GM12873 (cell line): Measurements from ENCODE around the gene AGBL4.

ENCODE experiments used
- TF ChIP-seq, protein P1 (sequence below): IDR thresholded peaks from 2 replicates; pipeline ENCODE4 v1.5.1; 2012; ENCODE audit warnings: low read depth, mild to moderate bottlenecking, moderate library complexity, low read length, control low read depth; ENCODE audit not compliant: insufficient read depth; ENCODE audit errors: missing control alignments

The AGBL4 gene

DNA sequence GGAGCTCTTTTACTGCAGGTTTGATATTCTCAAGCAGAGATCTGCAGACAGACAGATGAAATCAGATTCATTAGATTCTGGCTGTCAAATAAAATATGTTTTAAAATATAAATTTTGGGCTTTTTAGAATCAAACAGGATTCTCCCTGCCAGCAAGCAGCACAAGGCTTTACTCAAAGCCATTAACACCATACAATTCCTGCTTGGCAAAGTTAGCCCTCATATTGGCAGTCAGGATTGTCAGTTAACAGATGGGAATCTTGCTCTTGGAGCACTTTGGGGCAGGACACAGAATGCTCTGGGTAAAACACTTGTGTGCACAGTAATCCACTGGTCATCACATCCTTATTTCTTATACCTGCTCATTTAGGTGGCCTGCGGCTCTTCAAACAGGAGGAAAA lies 686.5 kb downstream of the AGBL4 start:
- TF ChIP-seq, protein P1, sequence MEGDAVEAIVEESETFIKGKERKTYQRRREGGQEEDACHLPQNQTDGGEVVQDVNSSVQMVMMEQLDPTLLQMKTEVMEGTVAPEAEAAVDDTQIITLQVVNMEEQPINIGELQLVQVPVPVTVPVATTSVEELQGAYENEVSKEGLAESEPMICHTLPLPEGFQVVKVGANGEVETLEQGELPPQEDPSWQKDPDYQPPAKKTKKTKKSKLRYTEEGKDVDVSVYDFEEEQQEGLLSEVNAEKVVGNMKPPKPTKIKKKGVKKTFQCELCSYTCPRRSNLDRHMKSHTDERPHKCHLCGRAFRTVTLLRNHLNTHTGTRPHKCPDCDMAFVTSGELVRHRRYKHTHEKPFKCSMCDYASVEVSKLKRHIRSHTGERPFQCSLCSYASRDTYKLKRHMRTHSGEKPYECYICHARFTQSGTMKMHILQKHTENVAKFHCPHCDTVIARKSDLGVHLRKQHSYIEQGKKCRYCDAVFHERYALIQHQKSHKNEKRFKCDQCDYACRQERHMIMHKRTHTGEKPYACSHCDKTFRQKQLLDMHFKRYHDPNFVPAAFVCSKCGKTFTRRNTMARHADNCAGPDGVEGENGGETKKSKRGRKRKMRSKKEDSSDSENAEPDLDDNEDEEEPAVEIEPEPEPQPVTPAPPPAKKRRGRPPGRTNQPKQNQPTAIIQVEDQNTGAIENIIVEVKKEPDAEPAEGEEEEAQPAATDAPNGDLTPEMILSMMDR: no peak

DNA sequence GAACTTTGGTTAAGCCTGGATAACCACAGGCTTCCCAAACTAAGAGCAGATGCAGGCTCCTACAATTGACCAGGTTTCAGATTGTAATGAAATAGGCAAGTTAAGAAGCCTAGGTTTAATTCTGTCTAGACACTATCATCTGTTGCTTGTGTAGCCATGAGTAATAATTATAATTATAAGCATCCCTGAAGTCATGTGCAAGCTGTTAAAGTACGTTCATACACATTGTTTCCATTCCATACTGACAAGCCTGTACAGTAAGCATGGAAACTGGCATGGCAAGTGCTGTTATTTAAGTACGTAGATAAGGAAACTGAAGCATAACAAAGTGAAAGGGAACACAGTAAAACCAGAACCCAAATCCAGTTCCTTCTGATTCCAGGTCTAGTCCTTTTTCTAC lies 689.8 kb downstream of the AGBL4 start:
- TF ChIP-seq, protein P1: no peak

DNA sequence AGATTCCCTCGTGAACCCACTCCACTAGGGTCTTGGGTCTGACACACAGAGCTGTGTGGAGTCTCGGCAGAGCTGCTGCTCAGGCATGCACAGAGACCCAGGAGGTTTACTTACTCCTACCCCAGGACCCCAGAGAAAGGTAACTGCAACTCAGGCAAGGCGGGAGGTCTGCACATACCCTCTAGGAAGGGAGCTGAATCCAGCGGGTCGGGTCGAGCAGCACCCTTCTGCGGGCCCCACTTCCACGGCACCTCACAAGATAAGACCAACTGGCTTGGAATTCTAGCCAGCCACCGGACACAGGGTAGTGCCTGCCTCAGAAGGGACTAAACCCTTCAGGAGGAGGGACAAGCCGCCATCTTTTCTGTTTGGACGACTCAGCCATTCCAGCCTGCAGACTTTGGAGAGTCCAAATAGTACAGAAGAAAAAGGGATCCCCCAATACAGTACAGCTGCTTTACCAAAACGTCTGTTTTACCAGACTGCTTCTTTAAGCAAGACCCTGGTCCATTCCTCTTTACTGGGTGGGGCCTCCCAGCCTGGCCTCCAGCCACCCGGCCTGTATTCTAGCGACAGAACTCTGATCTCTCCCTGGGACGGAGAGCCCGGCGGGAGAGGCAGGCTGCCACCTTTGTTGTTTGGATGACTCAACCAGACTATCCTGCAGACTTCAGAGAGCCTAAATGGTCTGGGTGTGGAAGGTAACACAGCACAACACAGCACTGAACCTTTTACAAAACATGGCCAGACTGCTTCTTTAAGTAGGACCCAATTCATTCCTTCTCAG lies 692.5 kb downstream of the AGBL4 start:
- TF ChIP-seq, protein P1: no peak

DNA sequence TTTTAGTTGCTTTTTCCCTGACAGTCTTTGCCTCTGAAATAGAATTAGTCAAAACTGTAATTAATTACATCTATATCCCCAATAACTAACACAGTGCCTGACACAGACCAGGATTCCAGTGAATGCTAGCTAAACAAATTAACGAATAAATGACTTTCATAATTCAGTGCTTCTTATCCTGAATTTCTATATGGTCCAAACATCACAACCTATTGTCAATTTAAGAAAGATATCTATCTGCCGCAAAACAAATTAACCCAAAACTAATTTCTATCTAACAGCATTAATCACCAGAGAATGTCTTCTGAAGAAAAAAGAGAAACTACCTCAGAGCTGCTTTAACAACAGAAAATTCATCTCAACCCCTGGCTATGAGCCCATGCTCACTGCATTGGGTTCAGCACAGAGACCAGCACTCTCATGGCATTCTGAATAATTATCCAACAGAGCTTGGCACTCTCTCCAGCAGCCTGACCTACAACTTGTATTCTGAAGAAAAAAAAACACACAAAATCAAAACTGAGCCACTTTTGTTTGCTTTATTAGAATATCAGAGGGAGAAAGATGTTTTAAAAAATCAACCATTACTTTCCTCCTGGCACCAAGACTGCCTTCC lies 699.7 kb downstream of the AGBL4 start:
- TF ChIP-seq, protein P1: no peak

DNA sequence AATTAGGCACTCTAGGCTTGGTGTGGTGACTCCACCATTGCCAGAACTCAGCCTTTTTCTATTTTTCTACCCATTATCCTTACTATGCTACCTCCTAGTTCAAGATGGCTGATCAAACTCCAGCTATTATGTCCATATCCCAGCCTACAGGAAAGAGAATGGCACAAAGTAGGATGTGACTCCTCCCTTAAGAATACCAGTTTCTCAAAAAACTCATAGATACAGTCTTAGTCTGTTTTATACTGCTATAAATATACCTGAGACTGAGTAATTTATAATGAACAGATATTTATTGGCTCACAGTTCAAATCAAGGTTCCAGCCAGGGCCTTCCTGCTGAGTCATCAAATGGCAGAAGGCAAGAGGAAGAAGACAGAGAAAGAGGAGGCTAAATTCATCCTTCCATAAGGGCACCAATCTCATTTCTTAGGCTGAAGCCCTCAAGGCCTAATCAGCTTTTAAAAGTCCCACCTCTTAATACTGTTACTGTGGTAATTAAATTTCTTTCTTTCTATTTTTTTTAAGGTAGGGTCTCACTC lies 704.3 kb downstream of the AGBL4 start:
- TF ChIP-seq, protein P1: no peak

DNA sequence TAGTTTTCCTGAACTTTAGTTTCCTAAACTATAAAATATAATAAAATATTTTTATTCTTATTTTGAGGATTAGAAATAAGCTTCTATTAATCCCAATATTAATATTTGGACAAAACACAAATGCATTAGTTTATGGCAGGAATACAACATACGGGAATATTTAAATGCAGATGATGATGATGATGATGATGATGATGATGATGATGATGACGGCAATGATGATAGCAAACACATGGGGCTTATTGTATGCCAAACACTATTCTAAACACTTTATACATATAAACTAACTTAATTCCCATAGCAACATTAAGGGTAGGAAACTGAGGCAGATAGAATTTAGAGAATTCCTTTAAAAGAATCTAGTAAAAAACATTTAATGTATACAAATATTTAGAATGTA lies 705.5 kb downstream of the AGBL4 start:
- TF ChIP-seq, protein P1: no peak

DNA sequence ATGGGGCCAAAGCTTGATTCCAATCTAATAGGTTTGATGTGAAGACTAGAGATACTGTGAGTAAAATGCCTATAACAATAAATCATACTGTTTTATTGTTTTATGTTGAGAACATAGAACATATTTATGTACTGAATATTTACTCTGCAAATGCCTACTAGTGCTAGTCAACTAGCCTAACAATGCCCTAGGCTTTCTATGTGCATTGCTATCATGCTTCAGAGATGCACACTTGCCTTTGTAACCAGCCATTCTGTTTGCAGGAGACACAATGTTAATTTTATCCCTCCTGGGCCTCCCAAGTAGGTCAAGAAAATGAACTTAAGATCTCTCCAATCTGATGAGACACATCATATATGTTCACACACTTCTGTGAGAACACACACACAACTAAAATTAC lies 716.3 kb downstream of the AGBL4 start:
- TF ChIP-seq, protein P1: no peak
